Lung (tissue), 12 donors: ENCODE results near the gene L3MBTL4. TPM values are rescaled to one million over a fixed set of nuclear protein-coding genes. Genes with fewer than 3 reads are reported as not detected.

Experiments
- ATAC-seq: fragments of 200-7000 bp; cut with Tn5 transposase; one replicate; pipeline ENCODE4 v1.9.1; 2020; ENCODE audit warnings: moderate number of reproducible peaks; ENCODE audit not compliant: insufficient read depth, low FRiP score
- DNase-seq, 3 donors: peaks; one replicate each; pipeline ENCODE4 v3.0.0-alpha.2; 2013 to 2017
- H3K27ac ChIP-seq, 2 donors: one replicate each; pipeline ENCODE4 v1.5.1; 2013; ENCODE audit warnings: mild to moderate bottlenecking in 2 of 2, moderate library complexity in 2 of 2, control low read depth in 1 of 2, inconsistent platforms in 1 of 2, low read depth in 1 of 2, low read length in 1 of 2
- H3K27me3 ChIP-seq, 3 donors: one replicate each; pipeline ENCODE4 v1.5.1; 2013; ENCODE audit warnings: low read length in 2 of 3; ENCODE audit not compliant: control insufficient read depth in 3 of 3, insufficient read depth in 3 of 3
- H3K36me3 ChIP-seq, 4 donors: one replicate each; pipeline ENCODE4 v1.5.1; 2013; ENCODE audit warnings: low read length in 4 of 4, mild to moderate bottlenecking in 1 of 4, moderate library complexity in 1 of 4; ENCODE audit not compliant: control insufficient read depth in 4 of 4, insufficient read depth in 4 of 4
- H3K4me1 ChIP-seq, 5 donors: one replicate each; pipeline ENCODE4 v1.5.1; 2013; ENCODE audit warnings: low read length in 5 of 5, mild to moderate bottlenecking in 2 of 5, moderate library complexity in 1 of 5; ENCODE audit not compliant: control insufficient read depth in 5 of 5, insufficient read depth in 5 of 5
- H3K4me3 ChIP-seq: one replicate; pipeline ENCODE4 v1.5.1; 2013; ENCODE audit warnings: mild to moderate bottlenecking, control low read depth, moderate library complexity
- H3K9ac ChIP-seq, 2 donors: one replicate each; pipeline ENCODE4 v1.5.1; 2013; ENCODE audit warnings: low read length in 2 of 2, control low read depth in 1 of 2; ENCODE audit not compliant: insufficient read depth in 1 of 2
- H3K9me3 ChIP-seq, 4 donors: one replicate each; pipeline ENCODE4 v1.5.1; 2013; ENCODE audit warnings: low read length in 3 of 4, mild to moderate bottlenecking in 1 of 4, moderate library complexity in 1 of 4; ENCODE audit not compliant: control insufficient read depth in 4 of 4, insufficient read depth in 3 of 4
- WGBS, 2 donors: extraction: QIAGEN DNeasy Blood & Tissue Kit; methylation state at CpG; one replicate each; pipeline ENCODE4 v1.1.7; 2013; 5-methylcytosine and 5-hydroxymethylcytosine counted together
- polyA plus RNA-seq, 2 donors: library from polyadenylated mRNA; stranded (reverse); fragments of 200-250 nt; gene quantifications; one replicate each; pipeline ENCODE4 v1.2.1, GENCODE V29; 2013
- total RNA-seq, 2 donors: library from RNA; depleted of rRNA in 1 of 2; stranded (reverse); fragments of >200 nt in 1 of 2; gene quantifications; one replicate each; pipeline ENCODE4 v1.2.1, GENCODE V29; 2014 to 2021
- TF ChIP-seq, protein P1 (sequence below): IDR thresholded peaks from 2 replicates; pipeline ENCODE4 v1.5.1; 2012; ENCODE audit warnings: mild to moderate bottlenecking; ENCODE audit errors: control extremely low read depth, extremely low read depth
- donor health status: control.
- donor health status: control.
- donor health status: Bipolar disorder and iron deficiency.
- donor health status: healthy.
- donor health status: DM: yes; HTN: yes; CAD: no.

The L3MBTL4 gene
- total and polyA plus RNA-seq, 4 donors, result 2.8 to 16.8 (median 9.9) TPM

DNA sequence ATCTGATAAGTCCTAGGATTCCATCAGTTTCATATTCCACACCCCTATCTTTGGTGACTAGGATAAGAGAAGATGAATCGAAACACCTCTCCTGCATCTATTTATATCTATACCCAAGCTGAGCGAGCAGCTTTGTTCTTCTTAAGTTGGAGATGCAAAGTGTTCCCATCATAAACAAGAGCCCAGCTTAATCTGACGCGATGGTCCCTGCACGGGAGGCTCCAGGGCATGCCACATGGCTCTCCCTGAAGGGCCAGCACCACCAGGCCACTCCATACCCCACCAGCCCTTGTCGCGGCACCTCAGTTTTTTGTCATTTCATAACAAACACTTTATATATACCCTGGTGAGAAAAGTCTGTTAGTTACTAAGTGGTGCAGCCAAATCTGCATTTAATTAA lies 255.3 kb downstream of the L3MBTL4 start:
- H3K4me3 ChIP-seq, result no peak overlapping the region
- no peak overlapping the region for H3K9ac ChIP-seq
- H3K4me1 ChIP-seq, result no peaks in the 10 kb centered on the region
- no peak overlapping the region for H3K27ac ChIP-seq
- DNase-seq (no peak), ATAC-seq (no peak)
- no peaks in the 10 kb centered on the region for H3K36me3 ChIP-seq
- WGBS, 2 donors, result 93 to 96% methylated on average over 7 of the region's 7 CpGs
- peaks cover 0 to 4% (median 0%) of the 10 kb centered on the region in 4 donors for H3K9me3 ChIP-seq
- TF ChIP-seq, protein P1, sequence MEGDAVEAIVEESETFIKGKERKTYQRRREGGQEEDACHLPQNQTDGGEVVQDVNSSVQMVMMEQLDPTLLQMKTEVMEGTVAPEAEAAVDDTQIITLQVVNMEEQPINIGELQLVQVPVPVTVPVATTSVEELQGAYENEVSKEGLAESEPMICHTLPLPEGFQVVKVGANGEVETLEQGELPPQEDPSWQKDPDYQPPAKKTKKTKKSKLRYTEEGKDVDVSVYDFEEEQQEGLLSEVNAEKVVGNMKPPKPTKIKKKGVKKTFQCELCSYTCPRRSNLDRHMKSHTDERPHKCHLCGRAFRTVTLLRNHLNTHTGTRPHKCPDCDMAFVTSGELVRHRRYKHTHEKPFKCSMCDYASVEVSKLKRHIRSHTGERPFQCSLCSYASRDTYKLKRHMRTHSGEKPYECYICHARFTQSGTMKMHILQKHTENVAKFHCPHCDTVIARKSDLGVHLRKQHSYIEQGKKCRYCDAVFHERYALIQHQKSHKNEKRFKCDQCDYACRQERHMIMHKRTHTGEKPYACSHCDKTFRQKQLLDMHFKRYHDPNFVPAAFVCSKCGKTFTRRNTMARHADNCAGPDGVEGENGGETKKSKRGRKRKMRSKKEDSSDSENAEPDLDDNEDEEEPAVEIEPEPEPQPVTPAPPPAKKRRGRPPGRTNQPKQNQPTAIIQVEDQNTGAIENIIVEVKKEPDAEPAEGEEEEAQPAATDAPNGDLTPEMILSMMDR, result no peak
- H3K27me3 ChIP-seq, result no peaks in the 10 kb centered on the region

DNA sequence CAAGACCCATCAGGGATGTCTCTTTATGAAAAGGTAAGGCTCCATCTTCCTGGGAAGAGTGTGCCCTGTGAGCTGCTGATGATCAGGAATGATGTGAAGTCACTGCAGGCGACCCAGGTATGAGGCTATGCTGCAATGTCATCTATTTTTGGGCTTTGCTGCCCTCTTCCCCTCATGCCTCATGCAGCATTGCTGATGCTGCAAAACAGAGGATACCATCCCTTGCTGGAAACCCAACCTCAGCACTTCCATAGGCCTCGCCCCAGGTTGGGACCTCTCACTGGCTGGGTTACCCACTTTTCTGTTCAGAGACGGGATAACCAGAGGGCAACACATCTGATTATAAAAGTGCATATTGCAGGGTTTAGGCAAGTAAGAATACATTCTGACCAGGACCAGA lies 255.8 kb downstream of the L3MBTL4 start:
- no peak for ATAC-seq
- H3K4me3 ChIP-seq, result no peak overlapping the region
- TF ChIP-seq, protein P1, result no peak

DNA sequence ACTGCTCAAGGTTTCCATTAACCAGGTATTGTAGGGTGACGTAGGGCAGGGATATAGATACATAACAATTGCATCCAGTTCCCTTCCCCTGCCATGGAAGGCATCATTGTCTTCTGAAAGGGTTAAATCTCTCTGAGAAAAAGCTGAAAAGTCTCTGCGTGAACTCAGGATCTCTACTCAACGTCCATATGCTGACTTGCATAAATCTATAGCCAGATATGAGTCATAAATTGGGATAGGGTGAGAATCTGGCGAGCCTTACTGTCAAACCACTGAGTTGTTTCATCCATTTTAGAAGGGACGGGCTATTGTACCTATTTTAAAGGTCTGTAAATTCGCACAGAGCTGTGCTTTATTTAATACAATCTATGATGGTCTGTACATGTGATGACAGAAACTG lies 258.3 kb downstream of the L3MBTL4 start:
- no peak overlapping the region for H3K9ac ChIP-seq
- TF ChIP-seq, protein P1, result no peak
- no peaks in the 10 kb centered on the region for H3K27me3 ChIP-seq
- H3K4me1 ChIP-seq, result no peaks in the 10 kb centered on the region
- ATAC-seq, result no peak
- DNase-seq, result no peak
- H3K27ac ChIP-seq, result no peak overlapping the region
- 81 to 84% methylated on average over 6 of the region's 6 CpGs for WGBS, 2 donors
- H3K9me3 ChIP-seq, result no peaks in the 10 kb centered on the region
- H3K4me3 ChIP-seq, result no peak overlapping the region
- H3K36me3 ChIP-seq, result no peaks in the 10 kb centered on the region

More for the DNA sequence above, 255.8 kb downstream of the L3MBTL4 start:
- no peak overlapping the region for H3K9ac ChIP-seq
- no peak for DNase-seq
- 92 to 96% methylated on average over 3 of the region's 3 CpGs for WGBS, 2 donors
- H3K27me3 ChIP-seq, result no peaks in the 10 kb centered on the region
- peaks cover 0 to 4% (median 0%) of the 10 kb centered on the region in 4 donors for H3K9me3 ChIP-seq
- no peaks in the 10 kb centered on the region for H3K4me1 ChIP-seq
- no peak overlapping the region for H3K27ac ChIP-seq
- H3K36me3 ChIP-seq, result no peaks in the 10 kb centered on the region

DNA sequence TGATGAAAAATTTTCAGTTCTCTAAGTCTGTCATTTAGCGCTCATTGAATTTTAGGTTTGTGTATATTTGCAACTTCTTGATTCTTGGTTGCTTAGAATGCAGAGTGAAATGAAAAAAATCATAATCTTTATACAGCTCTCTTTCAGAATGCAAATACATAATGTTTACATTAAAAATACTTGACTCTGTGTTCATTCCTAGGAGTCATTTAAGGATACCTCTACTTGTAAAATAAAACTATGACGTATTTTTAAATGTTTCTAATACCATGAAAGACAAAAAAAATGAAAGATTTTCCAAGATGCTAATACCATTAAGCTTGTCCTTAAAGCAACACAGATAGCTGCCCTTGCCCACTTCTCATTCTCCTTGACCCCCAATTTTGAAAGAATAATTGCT lies 259.0 kb downstream of the L3MBTL4 start:
- Histone ChIP-seq H3K4me3 (no peak overlapping the region), H3K27ac (no peak overlapping the region), H3K9me3 (no peaks in the 10 kb centered on the region), H3K4me1 (no peaks in the 10 kb centered on the region), H3K9ac (no peak overlapping the region), H3K36me3 (no peaks in the 10 kb centered on the region), H3K27me3 (no peaks in the 10 kb centered on the region)
- TF ChIP-seq, protein P1, result no peak
- no peak for ATAC-seq
- no peak for DNase-seq
- 78 to 86% methylated on average over 2 of the region's 2 CpGs for WGBS, 2 donors
